T1000 (cell line): Measurements from ENCODE around the gene UNC50.
"Not testable (repeated sequence)": the region's sequence is repeated elsewhere in the genome, so short reads cannot be mapped to it uniquely, and the experiment has no call there.

Experiments used
- DNase-seq: peaks from one replicate; lab custom pipeline; 2025; ENCODE audit warnings: mixed read lengths; lab: John Stamatoyannopoulos, UW

Gene UNC50

GRCh38 chr2:98576666-98577312 is 31.6 kb upstream of the UNC50 start:
- no peak for DNase-seq

- DNase-seq: no peak
These were observed 31.1 kb upstream of the UNC50 start for GRCh38 chr2:98577313-98577712.

- DNase-seq: no peak
These were observed 30.2 kb upstream of the UNC50 start for GRCh38 chr2:98578231-98578630.

GRCh38 chr2:98579926-98580325 is 28.5 kb upstream of the UNC50 start:
- no peak for DNase-seq

- no peak for DNase-seq
These were observed 27.6 kb upstream of the UNC50 start for GRCh38 chr2:98580656-98581284.

- DNase-seq: no peak
These were observed 25.9 kb upstream of the UNC50 start for GRCh38 chr2:98582523-98582922.

GRCh38 chr2:98583276-98583675 is 25.1 kb upstream of the UNC50 start:
- DNase-seq: no peak

GRCh38 chr2:98583816-98584618 is 24.4 kb upstream of the UNC50 start:
- DNase-seq: no peak

GRCh38 chr2:98585386-98585785 is 23.0 kb upstream of the UNC50 start:
- no peak for DNase-seq

GRCh38 chr2:98586551-98587140 is 21.7 kb upstream of the UNC50 start:
- DNase-seq: no peak

- DNase-seq: no peak
These were observed 19.4 kb upstream of the UNC50 start for GRCh38 chr2:98588880-98589431.

- no peak for DNase-seq
These were observed 18.9 kb upstream of the UNC50 start for GRCh38 chr2:98589489-98589888.

GRCh38 chr2:98592565-98592964 is 15.8 kb upstream of the UNC50 start:
- no peak for DNase-seq

GRCh38 chr2:98594665-98595064 is 13.7 kb upstream of the UNC50 start:
- DNase-seq: not testable (repeated sequence)

- DNase-seq: no peak
These were observed 9.5 kb upstream of the UNC50 start for GRCh38 chr2:98598781-98599428.

GRCh38 chr2:98601532-98602132 is 6.8 kb upstream of the UNC50 start:
- DNase-seq: no peak

GRCh38 chr2:98604547-98604946 is 3.8 kb upstream of the UNC50 start:
- no peak for DNase-seq

GRCh38 chr2:98605076-98605475 is 3.3 kb upstream of the UNC50 start:
- DNase-seq: no peak

GRCh38 chr2:98606431-98606830 is 2.0 kb upstream of the UNC50 start:
- no peak for DNase-seq

GRCh38 chr2:98607104-98607503 is 1.3 kb upstream of the UNC50 start:
- no peak for DNase-seq

- no peak for DNase-seq
These were observed 661 bp upstream of the UNC50 start for GRCh38 chr2:98607741-98608115.
